ENCODE measurements around the gene LCMT1.

LCMT1 gene

DNA sequence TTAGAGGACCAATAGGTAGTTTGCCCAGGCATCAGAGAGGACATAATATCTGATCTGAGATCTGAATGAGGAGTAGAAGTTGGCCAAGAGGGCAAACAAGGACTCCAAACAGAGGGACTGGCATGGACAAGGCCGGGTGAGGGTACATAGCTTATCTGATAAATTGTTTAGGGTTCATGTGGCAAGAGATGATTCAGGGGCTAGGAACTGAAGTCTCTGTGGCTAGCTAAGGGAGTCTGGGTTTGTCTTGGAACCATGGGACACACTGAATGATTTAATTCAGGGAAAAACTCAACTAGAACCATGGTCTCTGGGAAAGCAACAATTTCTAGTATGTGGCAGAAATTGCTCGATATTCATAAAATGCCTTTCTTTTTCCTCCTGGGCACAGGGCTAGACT lies 101.1 kb downstream of the LCMT1 start:
- DNase-seq = no peak

DNA sequence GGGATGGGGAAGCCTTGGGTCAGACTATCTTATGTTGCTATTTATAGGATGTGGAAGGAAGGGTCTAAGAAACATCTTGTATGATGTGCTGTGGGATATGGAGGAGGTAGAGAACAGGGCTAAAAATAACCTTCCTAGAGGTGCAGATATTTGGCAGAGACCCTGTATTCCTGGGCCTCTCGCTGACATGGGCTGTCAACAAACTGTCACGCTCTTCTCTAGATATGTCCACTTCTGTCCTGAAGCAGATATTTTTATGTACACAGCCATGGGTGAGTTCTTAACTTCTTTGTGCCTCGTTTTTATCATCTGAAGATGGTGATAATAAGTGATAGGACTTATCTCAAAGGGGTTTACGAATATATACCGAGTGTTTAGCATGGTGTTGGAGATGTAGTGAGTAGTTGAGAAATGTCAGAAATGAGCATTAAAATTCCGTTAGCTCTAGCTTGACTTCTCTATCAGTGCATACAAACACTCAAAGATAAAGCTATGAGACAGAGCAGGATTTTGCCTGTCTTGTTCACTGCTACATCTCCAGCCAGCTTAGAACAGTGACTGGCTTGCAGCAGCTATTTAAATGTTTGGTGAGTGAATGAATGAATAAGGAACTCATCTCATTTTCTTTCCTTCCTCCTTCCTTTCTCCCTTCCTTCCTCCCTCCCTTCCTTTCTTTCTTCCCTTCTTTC lies 102.3 kb downstream of the LCMT1 start:
- DNase-seq = no peak

DNA sequence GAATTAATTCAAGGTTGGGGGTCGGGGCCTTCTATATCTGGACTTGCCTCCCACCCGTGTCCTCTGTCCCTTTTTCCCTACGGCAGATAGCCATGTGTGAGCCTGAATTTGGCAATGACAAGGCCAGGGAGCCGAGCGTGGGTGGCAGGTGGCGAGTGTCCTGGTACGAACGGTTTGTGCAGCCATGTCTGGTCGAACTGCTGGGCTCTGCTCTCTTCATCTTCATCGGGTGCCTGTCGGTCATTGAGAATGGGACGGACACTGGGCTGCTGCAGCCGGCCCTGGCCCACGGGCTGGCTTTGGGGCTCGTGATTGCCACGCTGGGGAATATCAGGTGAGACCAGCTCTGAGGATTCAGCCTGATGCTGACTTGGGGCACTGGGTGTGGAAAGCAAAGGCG lies 105.6 kb downstream of the LCMT1 start:
- DNase-seq = no peak

DNA sequence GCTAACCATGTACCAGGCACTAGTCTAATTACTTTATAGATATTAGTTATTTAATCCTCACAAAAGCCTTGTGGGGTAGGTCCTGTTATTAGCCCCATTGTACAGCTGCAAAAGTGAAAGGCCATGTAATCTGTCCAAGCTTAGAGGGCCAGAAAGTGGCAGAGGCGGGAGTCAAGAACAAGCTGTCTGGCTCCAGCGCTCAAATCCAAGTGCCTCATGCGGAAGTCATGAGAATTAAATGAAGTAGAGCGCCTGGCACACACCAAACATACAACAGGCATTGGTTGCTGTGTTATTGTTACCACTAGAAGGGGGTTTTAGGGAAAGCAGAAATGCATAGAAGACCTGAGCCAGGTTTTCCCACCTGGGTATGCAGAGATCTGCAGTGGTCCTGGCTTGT lies 106.4 kb downstream of the LCMT1 start:
- no peak for DNase-seq

DNA sequence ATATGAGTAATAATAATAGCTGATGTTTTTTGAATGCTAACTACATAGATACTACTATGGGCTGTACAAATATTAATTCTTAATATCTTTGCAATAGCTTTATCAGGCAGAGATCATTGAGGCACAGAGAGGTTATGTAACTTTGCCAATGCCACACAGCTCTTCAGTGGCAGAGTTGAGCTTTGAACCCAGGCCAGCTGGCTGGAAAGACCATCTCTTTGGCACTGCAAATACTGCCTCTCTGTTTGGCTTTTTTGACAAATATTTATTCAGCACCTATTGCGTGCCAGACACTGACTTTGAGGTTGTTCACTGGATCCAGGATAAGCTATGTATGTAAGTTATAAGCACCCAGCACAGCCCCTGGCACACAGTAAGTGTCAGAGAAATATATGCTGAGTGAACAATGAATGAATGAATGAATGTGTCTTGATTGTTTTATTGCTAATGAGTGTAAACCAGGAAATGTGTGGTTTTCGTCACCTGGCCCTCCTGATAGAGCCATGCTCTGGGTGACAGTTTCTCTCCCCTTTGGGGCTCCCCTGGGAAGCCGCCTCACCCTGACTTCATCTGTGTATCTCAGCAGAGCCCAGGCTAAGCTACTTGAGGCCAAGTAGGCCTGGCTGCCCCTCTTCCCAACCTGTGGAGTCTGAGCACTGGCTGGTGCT lies 107.7 kb downstream of the LCMT1 start:
- DNase-seq = no peak

DNA sequence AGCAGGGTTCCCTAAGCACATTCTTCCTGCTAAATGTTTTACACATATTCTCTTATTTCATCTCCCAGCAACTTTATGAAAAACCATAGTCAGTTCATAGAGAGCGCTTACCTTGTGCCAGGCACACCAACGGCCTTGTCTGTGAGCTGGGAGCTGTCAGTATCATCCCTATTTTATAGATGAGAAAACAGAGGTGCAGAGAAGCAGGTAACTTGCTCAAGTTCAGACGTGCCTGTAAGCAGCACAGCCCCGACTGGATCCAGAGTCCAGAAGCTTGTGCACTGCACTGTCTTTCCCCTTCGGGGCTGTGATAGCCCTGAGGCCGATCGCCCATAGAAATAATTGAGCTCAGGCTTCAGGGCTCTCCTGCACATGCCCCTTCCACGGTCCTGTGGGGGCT lies 111.4 kb downstream of the LCMT1 start:
- no peak for DNase-seq

DNA sequence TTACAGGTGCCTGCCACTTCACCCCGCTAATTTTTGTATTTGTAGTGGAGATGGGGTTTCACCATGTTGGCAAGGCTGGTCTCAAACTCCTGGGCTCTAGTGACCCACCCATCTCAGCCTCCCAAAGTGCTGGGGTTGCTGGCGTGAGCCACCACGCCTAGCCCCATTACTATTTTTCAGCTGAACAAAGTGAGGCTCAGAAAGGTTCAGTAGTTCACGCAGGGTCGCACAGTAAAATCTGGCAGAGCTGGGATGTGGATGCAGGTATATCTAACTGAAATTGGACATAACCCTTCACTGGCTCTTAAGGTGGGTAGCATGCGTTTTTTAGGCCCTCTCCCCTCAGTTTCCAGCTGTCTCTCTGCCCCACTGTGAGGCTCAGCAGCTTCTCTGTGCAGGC lies 112.4 kb downstream of the LCMT1 start:
- DNase-seq = no peak

DNA sequence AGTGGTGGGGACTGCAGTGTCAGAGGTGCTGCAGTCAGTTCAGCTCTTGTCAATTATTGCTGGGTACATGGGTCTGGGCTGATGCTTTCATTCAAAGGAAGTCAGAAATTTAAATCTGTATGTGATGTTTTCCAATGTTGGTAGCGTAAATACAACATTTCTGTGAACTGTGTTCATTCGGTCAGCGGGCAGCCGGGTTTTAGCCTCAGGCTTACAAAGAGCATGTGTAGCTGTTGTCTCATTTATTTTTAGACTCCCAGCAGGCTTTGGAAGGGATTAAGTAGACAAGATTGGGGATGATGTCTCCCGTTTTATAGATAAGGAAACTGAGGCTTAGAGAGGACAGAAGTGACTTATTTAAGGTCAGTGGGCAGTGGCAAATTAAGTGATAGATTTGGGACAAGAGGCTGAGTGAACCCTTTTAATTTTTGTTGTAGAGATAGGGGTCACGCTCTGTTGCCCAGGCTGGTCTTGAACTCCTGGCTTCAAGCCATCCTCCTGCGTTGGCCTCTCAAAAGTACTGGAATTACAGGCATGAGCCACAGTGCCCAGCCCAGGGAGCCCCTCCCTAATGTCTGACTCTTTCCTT lies 113.3 kb downstream of the LCMT1 start:
- no peak for DNase-seq
